Keratinocyte (primary cell): ENCODE data around the gene FCHO2. TPM values are rescaled to one million over a fixed set of nuclear protein-coding genes. Genes with fewer than 3 reads are reported as not detected.

ENCODE experiments used
- DNase-seq: peaks from one replicate; pipeline ENCODE4 v3.0.0-alpha.2; 2011; ENCODE audit warnings: low read depth, missing footprints, low spot score
- FAIRE-seq: peaks from 2 replicates; lab custom pipeline; 2011; peaks lifted over from hg19 to GRCh38; lab: Jason Lieb, UNC
- H2AFZ ChIP-seq: 2 replicates; pipeline ENCODE4 v1.6.0; 2012; ENCODE audit warnings: low read length, control low read depth, inconsistent platforms; ENCODE audit not compliant: control insufficient read depth
- H3K27ac ChIP-seq: 2 replicates; pipeline ENCODE4 v1.5.1; 2011; ENCODE audit warnings: low read length; ENCODE audit not compliant: control insufficient read depth, insufficient read depth
- H3K27me3 ChIP-seq: 3 replicates; pipeline ENCODE4 v1.6.0; 2011; ENCODE audit warnings: low read length; ENCODE audit not compliant: control insufficient read depth, insufficient read depth; ENCODE audit errors: extremely low read depth
- H3K36me3 ChIP-seq, 2 experiments: 2 replicates in 1 of 2; 3 replicates in 1 of 2; pipeline ENCODE4 v1.5.1; 2011; ENCODE audit warnings: low read length in 2 of 2, mild to moderate bottlenecking in 1 of 2; ENCODE audit not compliant: control insufficient read depth in 2 of 2, insufficient read depth in 2 of 2; ENCODE audit errors: extremely low read depth in 1 of 2
- H3K4me1 ChIP-seq: 3 replicates; pipeline ENCODE4 v1.5.1; 2011; ENCODE audit warnings: low read length; ENCODE audit not compliant: control insufficient read depth, insufficient read depth; ENCODE audit errors: extremely low read depth
- H3K4me2 ChIP-seq: 3 replicates; pipeline ENCODE4 v1.6.0; 2011; ENCODE audit warnings: low read depth, low read length; ENCODE audit not compliant: control insufficient read depth, insufficient read depth; ENCODE audit errors: extremely low read depth
- H3K4me3 ChIP-seq, 3 experiments: fragments of 200-600 bp in 1 of 3; sonication (generic) in 1 of 3; 2 replicates in 2 of 3; 3 replicates in 1 of 3; pipeline ENCODE4 v1.5.1; 2011 to 2016; ENCODE audit warnings: low read length in 3 of 3, mild to moderate bottlenecking in 3 of 3, control low read depth in 2 of 3, inconsistent platforms in 1 of 3, low read depth in 1 of 3, mixed read lengths in 1 of 3, mixed run types in 1 of 3, moderate library complexity in 1 of 3; ENCODE audit not compliant: control insufficient read depth in 2 of 3, insufficient read depth in 2 of 3; ENCODE audit errors: extremely low read depth in 1 of 3
- H3K79me2 ChIP-seq: 2 replicates; pipeline ENCODE4 v1.6.0; 2012; ENCODE audit warnings: low read length; ENCODE audit not compliant: control insufficient read depth, insufficient read depth
- H3K9ac ChIP-seq: 3 replicates; pipeline ENCODE4 v1.6.0; 2011; ENCODE audit warnings: low read length; ENCODE audit not compliant: control insufficient read depth, insufficient read depth; ENCODE audit errors: extremely low read depth
- H3K9me1 ChIP-seq: 3 replicates; pipeline ENCODE4 v1.6.0; 2011; ENCODE audit warnings: low read length; ENCODE audit not compliant: control insufficient read depth, insufficient read depth; ENCODE audit errors: extremely low read depth
- H3K9me3 ChIP-seq: 2 replicates; pipeline ENCODE4 v1.5.1; 2012; ENCODE audit warnings: low read depth, low read length; ENCODE audit not compliant: control insufficient read depth
- H4K20me1 ChIP-seq: 3 replicates; pipeline ENCODE4 v1.6.0; 2011; ENCODE audit warnings: low read length; ENCODE audit not compliant: control insufficient read depth, insufficient read depth; ENCODE audit errors: extremely low read depth
- EZH2 ChIP-seq: IDR thresholded peaks from one replicate; pipeline ENCODE4 v1.6.1; 2012; ENCODE audit warnings: inconsistent platforms, mild to moderate bottlenecking, low read length, moderate library complexity
- dilution Hi-C: fragments of 300-500 bp; cut with MboI; formaldehyde crosslinking; loops from one replicate; pipeline ENCODE4 v1.7.0; 2020; ENCODE audit warnings: low sequenced_read_pairs; ENCODE audit not compliant: extremely low pct_ligation_motif_present
- polyA plus RNA-seq, 5 experiments: library from polyadenylated mRNA; depleted of rRNA in 3 of 5; stranded (reverse) in 3 of 5; stranded (forward) in 1 of 5; unstranded in 1 of 5; fragments of >200 nt; gene quantifications; 1 replicate in 1 of 5; 2 replicates in 3 of 5; 3 replicates in 1 of 5; pipeline versions ENCODE4 v1.2.1 to v1.2.3, GENCODE V29; 2011 to 2012; ENCODE audit warnings: missing spikeins in 2 of 5, low read depth in 1 of 5, low replicate concordance in 1 of 5
- TF ChIP-seq, protein P1 (sequence below), 3 experiments: IDR thresholded peaks in 1 of 3; conservative IDR thresholded peaks in 1 of 3; optimal IDR thresholded peaks in 1 of 3; 2 replicates in 2 of 3; 3 replicates in 1 of 3; pipeline versions ENCODE3 to v1.5.1; 2011; ENCODE audit warnings: low read length in 3 of 3, mild to moderate bottlenecking in 3 of 3, moderate library complexity in 2 of 3, control low read depth in 1 of 3, inconsistent platforms in 1 of 3; ENCODE audit not compliant: insufficient read depth in 2 of 3; ENCODE audit errors: extremely low read depth in 1 of 3

The FCHO2 gene
- polyA plus RNA-seq, 1 donor (not counting 4 experiments of a cell fraction or from before 2014, with no cell fraction given) = 10.6 TPM

DNA sequence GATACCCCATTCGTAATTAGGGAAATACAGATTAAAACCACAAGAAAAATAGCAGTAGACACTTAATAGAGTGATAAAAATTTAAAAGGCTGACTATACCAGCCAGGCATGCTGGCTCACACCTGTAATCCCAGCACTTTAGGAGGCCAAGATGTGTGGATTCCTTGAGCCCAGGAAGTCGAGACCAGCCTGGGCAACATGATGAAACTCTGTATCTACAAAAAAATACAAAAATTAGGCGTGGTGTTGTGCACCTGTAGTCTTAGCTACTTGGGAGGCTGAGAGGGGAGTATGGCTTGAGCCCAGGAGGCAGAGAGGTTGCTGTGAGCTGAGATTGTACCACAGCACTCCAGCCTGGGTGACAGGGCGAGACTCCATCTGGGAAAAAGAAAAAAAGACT, 72.0 kb downstream of the FCHO2 start:
- H3K27ac ChIP-seq = no peak overlapping the region
- no peak overlapping the region for H3K4me2 ChIP-seq
- no peak for TF ChIP-seq EZH2
- TF ChIP-seq, protein P1, sequence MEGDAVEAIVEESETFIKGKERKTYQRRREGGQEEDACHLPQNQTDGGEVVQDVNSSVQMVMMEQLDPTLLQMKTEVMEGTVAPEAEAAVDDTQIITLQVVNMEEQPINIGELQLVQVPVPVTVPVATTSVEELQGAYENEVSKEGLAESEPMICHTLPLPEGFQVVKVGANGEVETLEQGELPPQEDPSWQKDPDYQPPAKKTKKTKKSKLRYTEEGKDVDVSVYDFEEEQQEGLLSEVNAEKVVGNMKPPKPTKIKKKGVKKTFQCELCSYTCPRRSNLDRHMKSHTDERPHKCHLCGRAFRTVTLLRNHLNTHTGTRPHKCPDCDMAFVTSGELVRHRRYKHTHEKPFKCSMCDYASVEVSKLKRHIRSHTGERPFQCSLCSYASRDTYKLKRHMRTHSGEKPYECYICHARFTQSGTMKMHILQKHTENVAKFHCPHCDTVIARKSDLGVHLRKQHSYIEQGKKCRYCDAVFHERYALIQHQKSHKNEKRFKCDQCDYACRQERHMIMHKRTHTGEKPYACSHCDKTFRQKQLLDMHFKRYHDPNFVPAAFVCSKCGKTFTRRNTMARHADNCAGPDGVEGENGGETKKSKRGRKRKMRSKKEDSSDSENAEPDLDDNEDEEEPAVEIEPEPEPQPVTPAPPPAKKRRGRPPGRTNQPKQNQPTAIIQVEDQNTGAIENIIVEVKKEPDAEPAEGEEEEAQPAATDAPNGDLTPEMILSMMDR (optimal IDR thresholded peaks at IDR 0.05 in 1 of 3, IDR thresholded peaks at IDR 0.05 in 1 of 3, conservative IDR thresholded peaks at IDR 0.05 in 1 of 3; ENCODE audit: extremely low read depth in 1 of 3, insufficient read depth in 2 of 3, low read length in 3 of 3) = no peak
- FAIRE-seq (no peak), DNase-seq (no peak)
- H2AFZ ChIP-seq = no peak overlapping the region
- H3K79me2 ChIP-seq = no peaks in the 10 kb centered on the region
- no peaks in the 10 kb centered on the region for H3K9me1 ChIP-seq
- dilution Hi-C loops = no loop called here
- H3K4me3 ChIP-seq = no peak overlapping the region
- H3K36me3 ChIP-seq = peaks cover 0 to 2% of the 10 kb centered on the region in 2 experiments
- H3K9me3 ChIP-seq = no peaks in the 10 kb centered on the region
- H3K9ac ChIP-seq = no peak overlapping the region
- H3K4me1 ChIP-seq = peaks cover 29% of the 10 kb centered on the region
- H3K27me3 ChIP-seq = no peaks in the 10 kb centered on the region
- H4K20me1 ChIP-seq = no peaks in the 10 kb centered on the region

DNA sequence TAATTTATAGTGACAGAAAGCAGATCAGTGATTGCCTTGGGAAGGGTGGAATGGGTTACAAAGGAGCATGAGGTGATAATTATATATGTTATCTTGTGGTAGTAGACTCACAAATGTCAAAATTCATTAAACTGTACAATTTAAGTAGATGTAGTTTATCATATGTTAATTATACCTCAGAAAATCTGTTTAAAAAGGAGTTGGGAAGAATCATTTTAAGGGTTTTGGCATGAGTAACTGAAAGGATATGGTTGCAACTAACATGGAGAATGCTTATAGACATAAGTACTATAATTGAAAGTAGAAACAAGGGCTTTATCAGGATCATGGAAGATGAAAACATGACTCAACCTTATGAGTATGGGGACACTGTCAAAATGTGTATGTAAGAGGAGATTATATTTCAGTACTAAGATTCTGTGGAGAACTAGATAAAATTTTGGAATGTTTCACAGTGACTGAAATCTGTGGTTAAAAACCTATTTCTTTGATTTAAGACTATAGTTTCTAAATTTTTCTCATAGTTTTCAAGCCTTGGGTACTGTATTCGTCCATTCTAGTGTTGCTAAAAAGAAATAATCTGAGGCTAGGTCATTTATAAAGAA, 73.3 kb downstream of the FCHO2 start:
- TF ChIP-seq EZH2 = no peak
- TF ChIP-seq, protein P1 (optimal IDR thresholded peaks at IDR 0.05 in 1 of 3, IDR thresholded peaks at IDR 0.05 in 1 of 3, conservative IDR thresholded peaks at IDR 0.05 in 1 of 3; ENCODE audit: extremely low read depth in 1 of 3, insufficient read depth in 2 of 3, low read length in 3 of 3) = no peak

More for the DNA sequence above, 73.3 kb downstream of the FCHO2 start:
- Histone ChIP-seq H2AFZ (no peak overlapping the region), H3K4me2 (no peak overlapping the region), H3K9ac (no peak overlapping the region), H3K4me1 (peaks cover 29% of the 10 kb centered on the region), H3K79me2 (no peaks in the 10 kb centered on the region), H3K9me3 (no peaks in the 10 kb centered on the region), H3K27me3 (no peaks in the 10 kb centered on the region), H3K27ac (no peak overlapping the region), H3K4me3 (no peak overlapping the region), H3K9me1 (no peaks in the 10 kb centered on the region), H3K36me3 (peaks cover 0 to 2% of the 10 kb centered on the region in 2 experiments), H4K20me1 (no peaks in the 10 kb centered on the region)
- DNase-seq = no peak
- FAIRE-seq = no peak
- dilution Hi-C loops = no loop called here
